HG03108 (cell line): ENCODE results near the gene DOK3.
A peak's percentile ranks its signal among the peaks of the same experiment; 100 is the strongest.
"Not testable (repeated sequence)": the region's sequence is repeated elsewhere in the genome, so short reads cannot be mapped to it uniquely, and the experiment has no call there.

Source experiments
- ATAC-seq: cut with Tn5 transposase; IDR thresholded peaks from one replicate; pipeline ENCODE4 v1.9.1; 2021; ENCODE audit warnings: moderate library complexity; ENCODE audit not compliant: unreplicated experiment

Gene DOK3

DNA sequence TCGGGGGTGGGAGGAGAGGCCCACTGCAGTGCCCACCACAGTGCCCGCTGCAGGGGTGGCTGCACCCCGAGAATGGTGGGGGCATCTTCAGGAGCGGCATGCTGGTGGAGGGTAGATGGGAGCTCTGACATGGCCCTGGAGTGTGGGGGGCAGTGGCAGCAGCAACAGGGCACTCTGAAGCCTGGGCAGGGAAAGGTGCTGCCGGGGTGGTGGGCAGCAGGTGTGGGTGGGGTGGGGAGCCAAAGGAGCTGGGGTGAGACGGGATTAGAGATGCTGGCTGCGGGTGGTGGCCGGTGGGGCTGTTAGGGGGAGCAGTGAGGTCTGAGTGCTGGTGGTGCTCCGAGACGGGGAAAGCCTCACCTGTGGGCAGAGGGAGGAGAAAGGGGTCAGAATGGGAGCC, 26.8 kb upstream of the DOK3 start:
- no peak for ATAC-seq

GRCh38 chr5:177535125-177535524, 25.5 kb upstream of the DOK3 start:
- no peak for ATAC-seq

GRCh38 chr5:177534433-177534832, 24.8 kb upstream of the DOK3 start:
- ATAC-seq, result not testable (repeated sequence)

DNA sequence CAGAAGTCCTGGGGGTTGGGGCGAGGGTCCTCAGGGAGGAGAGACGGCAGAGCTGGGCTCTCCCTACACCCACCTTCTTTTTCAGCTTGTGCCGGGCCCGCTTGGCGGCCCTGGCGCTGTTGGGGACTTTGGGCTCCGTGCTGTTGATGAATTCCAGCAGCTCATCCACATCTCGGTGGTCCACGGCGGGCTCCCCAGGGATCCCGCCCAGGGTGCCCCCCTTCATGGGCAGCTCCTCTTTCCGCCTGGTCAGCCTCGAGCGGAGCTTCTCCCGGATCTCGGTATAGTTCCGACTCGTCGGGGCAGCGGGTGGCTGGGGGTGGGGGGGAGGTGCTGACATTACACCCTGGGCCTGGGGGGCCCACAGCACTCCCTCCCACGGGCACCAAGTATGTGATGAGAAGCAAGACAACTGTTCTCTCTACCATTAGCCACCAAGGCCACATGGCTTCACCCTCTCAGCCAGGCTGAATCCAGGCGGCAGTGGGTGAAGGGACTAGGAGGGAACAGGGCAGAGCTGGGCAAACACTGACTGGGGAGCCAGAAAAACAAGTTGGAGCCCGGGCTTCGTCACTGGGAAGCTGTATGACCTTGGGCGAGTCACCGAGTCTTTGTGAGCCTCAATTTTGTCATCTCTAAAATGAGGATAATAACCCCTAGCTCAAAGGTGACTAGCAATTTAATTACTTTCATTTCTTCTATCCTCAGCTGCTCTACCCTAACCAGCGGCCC, 21.7 kb upstream of the DOK3 start:
- no peak for ATAC-seq

- no peak for ATAC-seq
Measured at GRCh38 chr5:177530638-177531037, 21.0 kb upstream of the DOK3 start.

DNA sequence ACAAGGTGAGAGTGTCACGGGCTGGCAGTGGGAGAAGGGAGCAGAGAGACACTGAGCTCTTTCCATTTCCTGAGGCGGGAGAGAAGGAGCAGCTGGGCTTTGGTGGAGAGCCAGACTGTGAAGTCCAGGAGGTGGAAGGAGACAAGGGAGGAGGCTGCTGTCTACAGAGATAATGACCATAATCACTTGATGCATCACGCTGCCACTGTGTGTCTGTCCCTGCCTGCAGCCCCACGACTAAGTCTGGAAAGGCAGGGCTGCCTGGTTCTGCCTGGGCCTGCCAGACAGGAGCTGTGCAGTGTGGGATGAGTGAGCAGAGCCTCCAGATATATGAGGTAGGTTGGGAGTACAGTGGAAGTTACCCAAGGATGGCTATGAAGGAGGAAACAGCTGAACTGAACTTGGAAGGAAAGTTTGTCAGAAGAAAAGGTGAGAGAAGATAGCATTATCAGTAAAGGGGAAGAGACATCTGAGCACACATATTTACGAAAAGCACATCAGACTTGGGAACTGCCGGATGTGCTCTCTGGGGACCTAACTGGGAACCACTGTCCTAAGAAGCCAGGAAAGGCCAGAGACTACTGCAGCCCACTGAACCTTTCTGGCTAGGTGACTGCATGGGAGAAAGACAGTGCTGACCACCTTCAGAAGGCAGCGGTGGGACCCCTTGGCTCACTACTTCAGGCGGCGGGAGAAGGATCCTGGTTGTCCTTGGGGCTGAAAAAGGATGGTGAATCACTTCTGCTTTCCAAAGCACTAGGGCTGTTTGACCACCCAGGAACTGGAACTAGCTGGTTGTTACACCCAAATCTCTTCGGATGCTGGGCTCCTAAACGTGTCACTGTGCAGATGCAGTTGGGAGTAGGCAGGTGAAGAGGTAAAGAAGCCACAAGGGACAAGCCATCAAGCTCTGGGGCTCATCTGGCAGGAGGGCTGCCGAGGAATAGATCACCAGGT, 19.9 kb upstream of the DOK3 start:
- ATAC-seq, result no peak

- no peak for ATAC-seq
Measured at GRCh38 chr5:177528631-177529030, 19.0 kb upstream of the DOK3 start.

- no peak for ATAC-seq
Measured at GRCh38 chr5:177527595-177527994, 18.0 kb upstream of the DOK3 start.

DNA sequence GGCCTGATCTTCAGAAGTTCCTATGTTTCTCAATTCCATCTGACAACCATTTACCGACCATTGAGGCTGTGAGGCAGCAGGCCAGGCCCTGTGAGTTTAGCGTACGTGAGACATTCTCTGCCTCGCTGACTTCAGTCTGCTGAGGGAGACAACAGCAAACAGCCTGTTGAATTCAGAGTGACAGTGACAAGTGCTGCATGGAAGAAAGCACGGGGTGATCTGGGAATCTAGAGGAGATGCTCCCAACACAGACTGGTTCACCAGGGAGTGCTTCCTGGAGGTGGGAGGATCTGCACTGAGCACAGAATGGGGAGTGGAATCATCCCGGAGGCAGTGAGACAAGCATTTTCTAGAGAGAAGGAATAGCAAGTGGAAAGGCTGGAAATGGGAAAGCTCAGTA, 17.2 kb upstream of the DOK3 start:
- ATAC-seq, result no peak

DNA sequence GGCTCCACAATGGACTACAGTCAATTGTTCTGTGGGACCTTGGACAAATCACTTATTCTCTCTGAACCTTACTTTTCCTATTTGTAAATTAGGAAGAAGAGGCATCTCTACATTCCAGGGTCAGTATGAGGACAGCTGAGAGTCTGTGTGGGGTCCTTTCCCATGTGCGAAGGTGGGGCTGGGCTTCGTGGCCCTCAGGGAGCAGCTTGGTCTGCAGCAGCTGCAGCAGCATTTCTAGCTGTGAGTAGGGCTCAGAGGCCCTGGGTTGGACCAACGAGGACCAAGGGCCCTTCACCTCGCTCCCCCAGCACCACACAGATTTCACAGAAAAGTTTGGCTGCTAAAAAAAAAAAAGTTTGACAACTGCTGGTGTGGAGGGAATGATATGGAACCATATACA, 16.6 kb upstream of the DOK3 start:
- no peak for ATAC-seq

GRCh38 chr5:177524941-177525655, 15.5 kb upstream of the DOK3 start:
- ATAC-seq, result no peak

DNA sequence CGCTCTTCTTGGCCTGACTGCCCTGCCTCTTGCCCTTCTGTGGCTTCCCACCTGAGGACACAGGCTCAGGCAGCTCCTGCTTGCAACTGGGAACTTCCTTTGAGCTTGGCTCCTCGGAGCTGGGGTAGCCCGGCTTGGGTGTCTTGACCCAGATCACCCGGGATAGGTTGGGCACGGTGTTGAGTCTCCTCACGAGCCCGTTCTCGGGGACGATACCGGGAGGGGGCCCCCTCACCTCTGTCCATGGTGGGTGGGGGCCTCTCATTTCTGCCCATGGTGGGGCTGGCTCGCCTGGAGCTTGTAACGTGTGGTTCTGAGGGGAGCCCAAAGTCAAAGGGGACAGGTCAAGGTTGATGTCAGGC, 14.9 kb upstream of the DOK3 start:
- ATAC-seq, result no peak

- no peak for ATAC-seq
Measured at GRCh38 chr5:177523711-177524538, 14.3 kb upstream of the DOK3 start.

DNA sequence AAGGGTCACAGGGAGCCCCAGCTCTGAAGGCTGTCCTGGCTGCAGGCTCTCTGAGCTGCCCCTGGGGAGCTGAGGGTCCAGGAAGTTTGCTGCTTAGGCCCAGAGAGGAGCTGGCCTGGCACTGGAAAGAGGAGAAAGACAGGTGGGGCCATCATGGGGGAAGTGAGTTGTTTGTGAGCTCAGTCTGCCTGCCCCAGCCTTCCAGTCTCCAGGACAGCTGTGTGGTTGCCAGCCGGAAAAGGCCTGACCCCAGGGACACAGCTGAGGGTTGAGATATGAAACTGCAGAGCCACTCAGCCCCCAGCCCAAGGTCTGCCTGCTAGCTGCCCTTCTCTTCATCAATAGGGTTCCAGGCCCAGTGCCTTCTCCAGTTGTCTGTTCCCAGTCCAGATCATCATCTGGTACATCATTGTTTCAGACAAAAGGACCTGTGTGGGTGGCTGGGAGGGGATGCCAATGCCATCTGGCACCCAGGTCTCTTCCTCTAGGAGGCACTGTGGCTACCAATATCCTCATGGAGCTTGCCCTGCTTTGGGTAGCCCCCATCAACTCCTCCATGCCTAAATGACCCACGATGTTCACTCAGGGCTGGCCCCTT, 11.4 kb upstream of the DOK3 start:
- ATAC-seq, result no peak

DNA sequence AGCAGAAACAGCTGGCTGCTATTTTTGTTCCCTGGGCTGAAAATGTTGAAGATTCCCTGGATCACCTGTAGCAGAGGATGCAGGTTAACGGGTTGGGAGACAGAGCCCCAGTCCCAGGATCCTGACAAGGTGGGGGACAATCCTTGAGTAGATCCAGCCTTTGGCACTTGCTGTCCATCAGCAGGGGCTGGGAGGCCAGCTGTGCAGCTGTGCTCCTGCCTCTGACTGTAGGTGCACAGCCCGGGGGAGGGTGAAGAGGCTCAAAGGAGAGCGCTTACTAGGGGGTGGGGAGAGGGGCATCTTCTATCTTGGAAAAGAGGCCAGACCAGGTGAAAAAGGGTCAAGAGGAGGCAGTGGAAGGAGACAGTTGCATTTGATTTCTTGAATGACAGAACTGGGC, 10.6 kb upstream of the DOK3 start:
- ATAC-seq, result no peak

GRCh38 chr5:177519463-177520235, 10.0 kb upstream of the DOK3 start:
- ATAC-seq, result no peak

GRCh38 chr5:177516601-177517568, 7.3 kb upstream of the DOK3 start, which contains the start of gene DDX41:
TSS of gene DDX41 (minus strand) at chr5:177516961. CDS start at chr5:177516945, 16 bp downstream.
- ATAC-seq, result peak; percentile 69

- no peak for ATAC-seq
Measured at GRCh38 chr5:177515580-177515979, 6.0 kb upstream of the DOK3 start.
